H1 (cell line): ENCODE data around the gene MT1F. TPM values are rescaled to one million over a fixed set of nuclear protein-coding genes. Genes with fewer than 3 reads are reported as not detected.
"Not testable (repeated sequence)": the region's sequence is repeated elsewhere in the genome, so short reads cannot be mapped to it uniquely, and the experiment has no call there.

Source experiments
- CTCF ChIA-PET: fragments of 300-600 bp; sonication (Branson Sonifier 250); formaldehyde crosslinking; loops from one replicate; lab custom pipeline; 2021; ENCODE audit not compliant: partially characterized antibody; lab: Charles Lee
- POLR2A ChIA-PET: fragments of 300-600 bp; sonication (Branson Sonifier 250); formaldehyde crosslinking; loops from one replicate; lab custom pipeline; 2021; ENCODE audit warnings: inconsistent platforms; ENCODE audit not compliant: partially characterized antibody; lab: Charles Lee
- DNase-seq, 2 experiments: peaks; one replicate each; pipeline versions ENCODE4 v3.0.0 to v3.0.0-alpha.2; 2010 to 2022; ENCODE audit warnings: low spot score in 2 of 2, low read depth in 1 of 2, mixed read lengths in 1 of 2
- FAIRE-seq: peaks from 2 replicates; lab custom pipeline; 2011; peaks lifted over from hg19 to GRCh38; lab: Jason Lieb, UNC
- H2AFZ ChIP-seq: 2 replicates; pipeline ENCODE4 v1.8.1; 2012; ENCODE audit warnings: low read length, inconsistent platforms
- H2AK5ac ChIP-seq: 2 replicates; pipeline ENCODE4 v1.6.1; 2013; ENCODE audit warnings: low read depth, low read length
- H2BK120ac ChIP-seq: replicated peaks from 2 replicates; pipeline ENCODE3; 2013; ENCODE audit warnings: low read depth, low read length, inconsistent platforms
- H2BK12ac ChIP-seq: 2 replicates; pipeline ENCODE4 v1.6.1; 2013; ENCODE audit warnings: low read depth, low read length
- H2BK15ac ChIP-seq: 2 replicates; pipeline ENCODE4 v1.6.1; 2013; ENCODE audit warnings: low read length
- H2BK20ac ChIP-seq: 2 replicates; pipeline ENCODE4 v1.6.1; 2013; ENCODE audit warnings: low read length
- H2BK5ac ChIP-seq: 2 replicates; pipeline ENCODE4 v1.6.1; 2013; ENCODE audit warnings: low read depth, low read length
- H3K14ac ChIP-seq: 2 replicates; pipeline ENCODE4 v1.6.1; 2013; ENCODE audit warnings: inconsistent platforms; ENCODE audit not compliant: insufficient read length
- H3K18ac ChIP-seq: 2 replicates; pipeline ENCODE4 v1.6.1; 2013; ENCODE audit warnings: low read length; ENCODE audit errors: extremely low read depth
- H3K23ac ChIP-seq: 2 replicates; pipeline ENCODE4 v1.6.1; 2013; ENCODE audit warnings: inconsistent platforms; ENCODE audit not compliant: insufficient read length
- H3K23me2 ChIP-seq: 2 replicates; pipeline ENCODE4 v1.6.1; 2013; ENCODE audit warnings: low read depth, low read length
- H3K27ac ChIP-seq: 2 replicates; pipeline ENCODE4 v1.6.1; 2011; ENCODE audit warnings: low read depth, low read length, inconsistent platforms
- H3K27me3 ChIP-seq, 4 experiments: replicated peaks in 1 of 4; 1 replicate in 1 of 4; 2 replicates in 3 of 4; pipeline versions ENCODE4 v1.6.1 to v1.8.1; 2011 to 2013; ENCODE audit warnings: low read length in 3 of 4, mild to moderate bottlenecking in 3 of 4, inconsistent platforms in 2 of 4, mixed read lengths in 2 of 4, moderate library complexity in 1 of 4; ENCODE audit not compliant: control insufficient read depth in 3 of 4, insufficient read depth in 3 of 4; ENCODE audit errors: extremely low read depth in 1 of 4
- H3K36me3 ChIP-seq, 4 experiments: 2 replicates each; pipeline versions ENCODE4 v1.6.1 to v1.8.1; 2011 to 2013; ENCODE audit warnings: mild to moderate bottlenecking in 4 of 4, low read length in 3 of 4, moderate library complexity in 2 of 4, control low read depth in 1 of 4, inconsistent platforms in 1 of 4; ENCODE audit not compliant: insufficient read depth in 4 of 4, control insufficient read depth in 2 of 4
- H3K4ac ChIP-seq: replicated peaks from 2 replicates; pipeline ENCODE3; 2013; ENCODE audit warnings: low read length, low read depth, mixed read lengths, inconsistent platforms; ENCODE audit not compliant: insufficient read length
- H3K4me1 ChIP-seq, 4 experiments: replicated peaks in 1 of 4; 1 replicate in 1 of 4; 2 replicates in 3 of 4; pipeline versions ENCODE4 v1.6.1 to v1.8.1; 2011 to 2013; ENCODE audit warnings: low read length in 3 of 4, inconsistent platforms in 2 of 4, mixed read lengths in 1 of 4; ENCODE audit not compliant: insufficient read depth in 4 of 4, control insufficient read depth in 3 of 4
- H3K4me2 ChIP-seq, 2 experiments: 2 replicates each; pipeline versions ENCODE4 v1.6.1 to v1.8.1; 2011 to 2013; ENCODE audit warnings: low read depth in 2 of 2, low read length in 2 of 2, control low read depth in 1 of 2, inconsistent platforms in 1 of 2, mild to moderate bottlenecking in 1 of 2; ENCODE audit not compliant: insufficient read depth in 1 of 2
- H3K4me3 ChIP-seq, 4 experiments: fragments of 200-600, 300-600 bp in 1 of 4; sonication (generic), shearing (Covaris generic), sonication (Bioruptor Twin) in 1 of 4; 2 replicates each; pipeline versions ENCODE4 v1.5.1 to v1.8.1; 2011 to 2016; ENCODE audit warnings: low read length in 4 of 4, low read depth in 3 of 4, control low read depth in 2 of 4, inconsistent platforms in 2 of 4, mild to moderate bottlenecking in 2 of 4, mixed read lengths in 1 of 4, moderate library complexity in 1 of 4; ENCODE audit not compliant: insufficient read depth in 2 of 4; ENCODE audit errors: extremely low read depth in 1 of 4
- H3K56ac ChIP-seq: replicated peaks from 2 replicates; pipeline ENCODE3; 2013; ENCODE audit warnings: low read depth, mild to moderate bottlenecking, mixed read lengths, low read length, inconsistent platforms; ENCODE audit not compliant: insufficient read length
- H3K79me1 ChIP-seq: 2 replicates; pipeline ENCODE4 v1.6.1; 2013; ENCODE audit warnings: low read depth, low read length, control low read depth
- H3K79me2 ChIP-seq, 2 experiments: 2 replicates each; pipeline versions ENCODE4 v1.6.1 to v1.8.1; 2012 to 2013; ENCODE audit warnings: low read length in 2 of 2, mild to moderate bottlenecking in 2 of 2, inconsistent platforms in 1 of 2; ENCODE audit not compliant: insufficient read depth in 2 of 2, control insufficient read depth in 1 of 2
- H3K9ac ChIP-seq, 4 experiments: replicated peaks in 1 of 4; 1 replicate in 1 of 4; 2 replicates in 3 of 4; pipeline versions ENCODE4 v1.6.1 to v1.8.1; 2011 to 2013; ENCODE audit warnings: low read depth in 3 of 4, low read length in 3 of 4, control low read depth in 2 of 4, mild to moderate bottlenecking in 2 of 4, moderate library complexity in 2 of 4, inconsistent platforms in 1 of 4; ENCODE audit errors: extremely low read depth in 1 of 4
- H3K9me3 ChIP-seq, 2 experiments: 2 replicates each; pipeline versions ENCODE4 v1.6.1 to v1.8.1; 2012 to 2013; ENCODE audit warnings: mild to moderate bottlenecking in 2 of 2, moderate library complexity in 2 of 2, control low read depth in 1 of 2, inconsistent platforms in 1 of 2, low read depth in 1 of 2, low read length in 1 of 2, mixed read lengths in 1 of 2; ENCODE audit not compliant: insufficient read depth in 2 of 2
- H4K20me1 ChIP-seq, 2 experiments: replicated peaks in 1 of 2; 2 replicates each; pipeline versions ENCODE3 to v1.8.1; 2011 to 2013; ENCODE audit warnings: inconsistent platforms in 2 of 2, low read length in 2 of 2, mild to moderate bottlenecking in 1 of 2; ENCODE audit not compliant: insufficient read depth in 2 of 2, control insufficient read depth in 1 of 2
- H4K5ac ChIP-seq: 2 replicates; pipeline ENCODE4 v1.6.1; 2013; ENCODE audit warnings: low read length, low read depth, mixed read lengths, inconsistent platforms; ENCODE audit not compliant: insufficient read length
- H4K8ac ChIP-seq: 2 replicates; pipeline ENCODE4 v1.8.0; 2013; ENCODE audit warnings: mild to moderate bottlenecking, moderate library complexity, low read length, inconsistent platforms; ENCODE audit not compliant: insufficient read depth; ENCODE audit errors: extremely low read depth
- H4K91ac ChIP-seq: replicated peaks from 2 replicates; pipeline ENCODE3; 2013; ENCODE audit warnings: low read length, mixed read lengths, inconsistent platforms; ENCODE audit not compliant: insufficient read length
- WGBS, 2 experiments: shearing (Covaris generic) in 1 of 2; methylation state at CpG; one replicate each; pipeline versions ENCODE4 v1.1.6 to v1.1.7; 2013 to 2015; ENCODE audit warnings: low lambda C conversion rate in 2 of 2, mixed read lengths in 2 of 2, inconsistent platforms in 1 of 2, low coverage in 1 of 2, missing lambda C conversion rate in 1 of 2; ENCODE audit not compliant: insufficient replicate concordance in 2 of 2, insufficient coverage in 1 of 2, insufficient read length in 1 of 2; ENCODE audit errors: extremely low coverage in 1 of 2, missing lambda C conversion rate in 1 of 2; 5-methylcytosine and 5-hydroxymethylcytosine counted together
- polyA plus RNA-seq, 7 experiments: library from polyadenylated mRNA; depleted of rRNA in 3 of 7; stranded (reverse) in 5 of 7; unstranded in 2 of 7; fragments of >200 nt in 5 of 7; fragments of 200-250 nt in 2 of 7; gene quantifications; 1 replicate in 5 of 7; 2 replicates in 1 of 7; 4 replicates in 1 of 7; pipeline versions ENCODE4 v1.2.1 to v1.2.3, GENCODE V29; 2011 to 2013; ENCODE audit warnings: missing spikeins in 2 of 7, mixed read lengths in 2 of 7
- total RNA-seq: library from RNA; stranded (reverse); fragmentation: NEBNext Ultra II Directional; extraction: Animal tissue kit (Norgen Biotek cat#: 25700); gene quantifications from 2 replicates; pipeline ENCODE4 v1.2.1, GENCODE V29; 2021

The MT1F gene
- total and polyA plus RNA-seq, 2 of the 8 experiments (the other 6 are each of a cell fraction or from before 2014, with no cell fraction given): 5.9 to 20.8 TPM

DNA sequence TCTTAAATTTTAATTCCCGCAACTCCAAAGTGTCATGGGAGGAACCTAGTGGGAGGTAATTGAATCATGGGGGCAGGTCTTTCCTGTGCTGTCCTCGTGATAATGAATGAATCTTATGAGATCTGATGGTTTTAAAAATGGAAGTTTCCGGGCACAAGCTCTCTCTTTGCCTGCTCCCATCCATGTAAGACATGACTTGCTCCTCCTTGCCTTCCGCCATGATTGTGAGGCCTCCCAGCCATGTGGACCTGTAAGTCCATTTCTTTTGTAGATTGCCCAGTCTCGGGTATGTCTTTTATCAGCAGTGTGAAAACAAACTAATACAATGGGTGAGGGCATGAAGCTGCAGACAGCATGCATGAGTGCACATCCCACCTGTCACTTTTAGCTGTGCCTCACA is 34.6 kb upstream of the MT1F start:
- H3K9ac ChIP-seq, H3K79me1 ChIP-seq, FAIRE-seq, H4K8ac ChIP-seq, H2BK20ac ChIP-seq, H3K23ac ChIP-seq, H3K56ac ChIP-seq, H4K91ac ChIP-seq, H2AFZ ChIP-seq, H3K27ac ChIP-seq, H2BK120ac ChIP-seq, H3K79me2 ChIP-seq, H3K4ac ChIP-seq, H2BK5ac ChIP-seq, DNase-seq, H3K14ac ChIP-seq, H3K23me2 ChIP-seq, H3K4me3 ChIP-seq, H2BK12ac ChIP-seq, H3K9me3 ChIP-seq, H3K36me3 ChIP-seq, H3K18ac ChIP-seq, H3K4me2 ChIP-seq, H2AK5ac ChIP-seq, H2BK15ac ChIP-seq, H4K20me1 ChIP-seq, H4K5ac ChIP-seq: not testable (repeated sequence)
- H3K27me3 ChIP-seq: peaks cover 52 to 85% (median 81%) of the 10 kb centered on the region in 4 experiments
- 69% methylated on average over 5 of the region's 5 CpGs; no CpG with 5 or more reads in 1 of the 2 experiments for WGBS, 2 experiments
- ChIA-PET CTCF (interaction anchor here (1.0 to 2.8 kb wide), 3 partner anchors 20 to 97 kb away, joined by 3 to 9 read pairs (median 3); no protein-coding TSS in a partner anchor), POLR2A (interaction anchor here (0.9 to 4.7 kb wide), 5 partner anchors 9 to 60 kb away, joined by 3 to 66 read pairs (median 29); partner anchors contain the start of genes MT1G, MT1H, MT1M and MT1X)
- peaks cover 0 to 21% (median 15%) of the 10 kb centered on the region in 4 experiments; a peak in 6 of 7 replicates for H3K4me1 ChIP-seq
